Activated T-cell treated with anti-CD3 and anti-CD28 coated beads, Interleukin-2, amount 50 U/mL, for 72 hours (primary cell): ENCODE results near the gene HSP90AB1. TPM values are rescaled to one million over a fixed set of nuclear protein-coding genes. Genes with fewer than 3 reads are reported as not detected.

Experiments used
- ATAC-seq, 2 donors: fragments of 150-1000 bp; cut with Tn5 transposase; replicated peaks in 1 of 2; 2 replicates each; pipeline ENCODE4 v1.10.0; 2021; ENCODE audit warnings: moderate library complexity in 2 of 2, mild to moderate bottlenecking in 1 of 2
- DNase-seq, 2 donors: peaks; one replicate each; pipeline ENCODE4 v3.0.0; 2021 to 2022; ENCODE audit warnings: mixed read lengths in 1 of 2
- H3K27ac Mint-ChIP-seq: one replicate; pipeline ENCODE4 v1.8.0; 2022; ENCODE audit warnings: mild to moderate bottlenecking, moderate library complexity, mixed read lengths
- H3K27me3 Mint-ChIP-seq: one replicate; pipeline ENCODE4 v1.8.0; 2022; ENCODE audit warnings: low read depth, mixed read lengths
- H3K36me3 Mint-ChIP-seq, 2 donors: one replicate each; pipeline ENCODE4 v1.8.0; 2022; ENCODE audit warnings: mixed read lengths in 2 of 2, mild to moderate bottlenecking in 1 of 2; ENCODE audit not compliant: insufficient read depth in 2 of 2
- H3K4me1 Mint-ChIP-seq: one replicate; pipeline ENCODE4 v1.8.0; 2022; ENCODE audit warnings: low read depth, mixed read lengths
- H3K4me3 Mint-ChIP-seq, 2 donors: one replicate each; pipeline ENCODE4 v1.8.0; 2022; ENCODE audit warnings: mild to moderate bottlenecking in 2 of 2, mixed read lengths in 2 of 2, moderate library complexity in 2 of 2
- H3K9me3 Mint-ChIP-seq, 2 donors: one replicate each; pipeline ENCODE4 v1.8.0; 2022; ENCODE audit warnings: mixed read lengths in 2 of 2
- total RNA-seq, 2 donors: library from RNA; stranded (reverse); gene quantifications; one replicate each; pipeline ENCODE4 v1.2.3, GENCODE V29; 2022

HSP90AB1 gene
- total RNA-seq, 2 donors from 2014 or later = 915 to 1,109 TPM

DNA sequence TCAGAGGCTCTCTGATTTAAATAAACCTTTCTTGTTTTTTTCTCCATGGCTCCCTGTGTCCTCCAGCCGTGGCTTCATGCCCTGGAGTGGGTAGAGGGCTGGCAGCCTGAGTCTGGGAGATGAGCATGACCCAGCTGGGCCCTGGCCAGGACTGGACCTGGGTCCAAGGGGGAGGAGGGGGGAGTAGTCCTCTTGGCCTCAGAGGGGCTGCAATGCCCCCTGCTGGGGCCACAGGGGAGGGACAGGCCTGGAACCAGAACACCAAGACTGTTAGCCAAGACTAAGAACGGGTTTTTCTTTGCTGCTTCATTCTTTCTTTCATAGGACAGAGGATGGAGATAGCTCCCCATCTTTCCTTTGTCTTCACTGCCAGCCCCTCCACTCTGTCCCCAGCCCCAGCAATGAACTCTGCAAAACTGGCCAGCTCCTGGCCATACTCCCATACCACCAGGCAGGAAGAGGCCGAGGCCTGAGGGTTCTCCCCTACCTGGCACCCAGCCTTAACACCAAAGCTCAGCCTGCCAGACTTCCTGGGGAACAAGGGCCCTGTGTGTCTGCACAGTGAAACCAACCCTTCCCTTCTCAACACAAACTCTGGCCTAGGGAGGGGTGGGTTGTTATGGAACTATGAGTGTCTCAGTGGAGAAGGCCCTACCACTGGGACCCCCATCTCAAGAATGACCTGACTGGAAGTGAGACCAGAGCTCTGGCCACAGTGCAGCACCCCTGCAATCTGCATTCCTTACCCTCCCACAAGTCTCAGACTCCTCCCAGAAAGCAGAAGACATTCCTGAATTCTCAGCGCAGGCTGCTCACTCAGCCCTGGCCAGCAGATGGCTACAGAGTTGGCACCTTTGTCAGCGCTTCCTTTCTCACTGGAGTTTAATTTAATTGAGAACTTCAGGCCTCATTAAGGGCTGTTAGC, 12.5 kb upstream of the HSP90AB1 start:
- H3K36me3 Mint-ChIP-seq = peaks cover 0 to 7% of the 10 kb centered on the region in 2 donors
- no peaks in the 10 kb centered on the region for H3K9me3 Mint-ChIP-seq
- H3K27ac Mint-ChIP-seq = no peak overlapping the region

DNA sequence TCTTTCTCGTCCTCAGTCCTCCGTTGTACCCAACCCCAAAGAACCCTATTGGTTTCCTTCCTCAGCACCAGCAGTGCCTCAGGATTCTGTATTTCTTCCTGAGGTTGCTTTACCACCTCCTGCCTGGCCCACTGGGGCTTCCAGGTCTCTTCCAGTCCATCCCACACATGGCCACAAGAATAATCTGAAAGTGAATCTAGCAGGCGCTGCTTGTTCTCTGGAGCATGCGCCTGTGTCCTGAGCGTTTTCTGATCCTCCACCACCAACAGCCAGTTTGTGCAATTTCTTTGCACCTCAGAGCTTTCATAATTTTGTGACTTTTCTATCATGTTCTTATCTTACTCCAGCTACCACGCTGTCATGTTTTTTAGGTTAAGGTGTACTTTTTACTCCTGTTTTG, 11.6 kb upstream of the HSP90AB1 start:
- Mint-ChIP-seq H3K9me3 (no peaks in the 10 kb centered on the region), H3K4me3 (no peak overlapping the region), H3K27ac (no peak overlapping the region), H3K36me3 (peaks cover 0 to 7% of the 10 kb centered on the region in 2 donors), H3K4me1 (peaks cover 38% of the 10 kb centered on the region), H3K27me3 (no peaks in the 10 kb centered on the region)
- ATAC-seq (no peak), DNase-seq (no peak)

More for the DNA sequence above, 12.5 kb upstream of the HSP90AB1 start:
- no peak overlapping the region for H3K4me3 Mint-ChIP-seq
- no peak for ATAC-seq
- peak in 1 of 2 donors; percentile 26 for DNase-seq
- H3K27me3 Mint-ChIP-seq = no peaks in the 10 kb centered on the region
- peaks cover 38% of the 10 kb centered on the region for H3K4me1 Mint-ChIP-seq

DNA sequence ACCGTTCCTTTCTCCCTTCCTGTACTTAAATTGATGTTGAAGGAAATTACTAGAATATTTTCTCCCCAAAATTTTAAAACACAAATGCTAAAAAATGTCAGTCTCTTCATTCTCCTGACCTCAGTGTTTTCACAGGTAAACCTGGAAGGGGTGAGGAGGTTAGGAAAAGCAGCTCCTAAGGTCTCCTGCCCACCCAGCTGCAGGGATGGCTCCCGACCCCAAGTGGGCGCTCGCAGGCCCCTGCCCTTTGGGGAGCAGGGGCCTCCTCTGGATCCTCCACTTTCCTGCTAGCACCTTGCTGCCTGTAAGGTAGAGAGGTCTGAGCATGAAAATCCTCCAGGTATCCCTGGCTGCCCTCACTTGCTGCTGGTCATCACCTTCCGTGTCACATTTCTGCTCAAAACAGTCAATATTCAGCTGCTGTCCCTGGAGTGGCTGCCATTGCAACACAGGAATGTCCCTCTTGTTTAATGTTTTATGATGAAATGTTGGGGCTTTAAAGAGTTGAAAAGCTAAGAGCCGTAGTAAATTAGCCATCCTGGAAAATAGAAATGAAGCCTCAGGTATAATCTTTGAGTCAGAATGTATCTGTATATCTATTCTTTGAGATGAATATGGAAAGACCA, 10.9 kb upstream of the HSP90AB1 start:
- peaks cover 0 to 4% of the 10 kb centered on the region in 2 donors for H3K36me3 Mint-ChIP-seq
- DNase-seq (no peak), ATAC-seq (no peak)
- H3K4me1 Mint-ChIP-seq = peaks cover 38% of the 10 kb centered on the region
- H3K27ac Mint-ChIP-seq = no peak overlapping the region
- H3K4me3 Mint-ChIP-seq = peak overlapping the region in 1 of 2 donors; percentile 12
- no peaks in the 10 kb centered on the region for H3K27me3 Mint-ChIP-seq
- H3K9me3 Mint-ChIP-seq = no peaks in the 10 kb centered on the region

DNA sequence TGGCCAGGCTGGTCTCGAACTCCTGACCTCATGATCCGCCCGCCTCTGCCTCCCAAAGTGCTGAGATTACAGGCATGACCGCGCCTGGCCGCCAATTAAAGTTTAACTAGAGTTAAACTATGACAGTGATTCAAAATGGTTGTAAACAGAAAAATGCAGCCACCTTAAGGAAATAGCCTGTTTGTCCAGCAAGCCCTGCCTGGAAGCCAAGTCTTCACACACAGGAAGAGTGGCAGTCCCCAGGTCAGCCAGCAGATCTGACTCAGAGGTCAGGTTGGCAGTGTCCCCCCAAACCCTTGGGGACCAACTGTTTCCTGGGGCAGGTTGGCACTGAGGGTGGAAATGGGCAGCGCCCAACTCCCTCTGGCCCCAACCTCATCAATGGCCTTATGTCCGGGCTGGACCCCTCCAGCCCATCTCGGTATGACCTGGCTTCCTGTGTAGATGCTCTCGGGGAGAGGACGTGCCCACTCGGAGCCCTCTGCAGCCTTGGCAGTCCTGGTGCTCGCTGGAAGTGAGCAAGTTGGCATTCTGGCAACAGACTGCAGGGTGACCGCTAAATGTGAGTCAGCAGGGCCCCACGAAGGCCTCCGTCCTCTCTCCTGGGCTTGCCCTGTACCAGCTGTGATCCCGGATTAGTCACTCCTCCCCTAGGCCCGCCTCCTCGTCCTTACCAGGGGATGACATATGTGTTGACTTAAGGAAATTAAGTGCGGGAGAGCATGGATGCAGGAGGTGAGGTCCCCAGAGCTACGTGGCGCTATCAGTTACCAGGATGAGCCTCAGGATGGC, 9.7 kb upstream of the HSP90AB1 start:
- Mint-ChIP-seq H3K9me3 (no peaks in the 10 kb centered on the region), H3K4me1 (peaks cover 38% of the 10 kb centered on the region), H3K4me3 (peak overlapping the region; percentile 38 to 90), H3K27me3 (no peaks in the 10 kb centered on the region), H3K27ac (peak overlapping the region; percentile 38), H3K36me3 (peaks cover 0 to 4% of the 10 kb centered on the region in 2 donors)
- ATAC-seq (peak; percentile 85 to 86), DNase-seq (peak; percentile 80 to 86)

DNA sequence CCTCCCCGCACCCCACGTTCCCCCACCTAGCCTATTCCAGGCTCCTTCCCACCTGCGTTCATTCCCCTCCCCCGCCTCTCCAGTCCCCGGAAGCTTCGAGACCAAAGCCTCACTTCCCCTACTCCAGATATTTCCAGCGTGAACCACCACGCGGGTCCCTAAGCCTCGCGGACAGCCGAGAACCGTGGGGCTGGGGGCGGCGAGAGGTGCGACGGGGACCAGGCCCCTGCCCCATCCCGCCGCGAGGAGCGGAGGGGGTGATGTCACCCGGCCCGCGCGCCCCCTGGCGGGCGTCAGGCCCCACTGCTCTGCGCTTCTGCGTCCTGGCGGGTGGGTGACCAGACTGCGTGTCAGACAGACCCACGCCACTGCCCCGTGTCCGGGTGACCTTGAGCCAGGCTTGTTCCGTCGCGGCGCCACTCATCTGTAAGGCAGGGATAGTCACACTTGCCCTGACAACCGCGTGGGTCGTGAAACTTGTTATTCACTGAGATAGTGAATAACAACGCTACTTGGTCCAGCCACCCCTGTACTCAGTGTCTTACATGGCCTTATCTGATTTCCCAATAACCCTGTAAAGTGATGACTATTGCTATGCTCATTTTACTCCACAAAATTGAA, 9.0 kb upstream of the HSP90AB1 start:
- Mint-ChIP-seq H3K9me3 (no peaks in the 10 kb centered on the region), H3K27me3 (no peaks in the 10 kb centered on the region), H3K27ac (peak overlapping the region; percentile 38), H3K36me3 (peaks cover 0 to 3% of the 10 kb centered on the region in 2 donors), H3K4me1 (peaks cover 38% of the 10 kb centered on the region), H3K4me3 (peak overlapping the region; percentile 38 to 90)
- ATAC-seq (peak; percentile 81), DNase-seq (peak; percentile 84 to 90)

DNA sequence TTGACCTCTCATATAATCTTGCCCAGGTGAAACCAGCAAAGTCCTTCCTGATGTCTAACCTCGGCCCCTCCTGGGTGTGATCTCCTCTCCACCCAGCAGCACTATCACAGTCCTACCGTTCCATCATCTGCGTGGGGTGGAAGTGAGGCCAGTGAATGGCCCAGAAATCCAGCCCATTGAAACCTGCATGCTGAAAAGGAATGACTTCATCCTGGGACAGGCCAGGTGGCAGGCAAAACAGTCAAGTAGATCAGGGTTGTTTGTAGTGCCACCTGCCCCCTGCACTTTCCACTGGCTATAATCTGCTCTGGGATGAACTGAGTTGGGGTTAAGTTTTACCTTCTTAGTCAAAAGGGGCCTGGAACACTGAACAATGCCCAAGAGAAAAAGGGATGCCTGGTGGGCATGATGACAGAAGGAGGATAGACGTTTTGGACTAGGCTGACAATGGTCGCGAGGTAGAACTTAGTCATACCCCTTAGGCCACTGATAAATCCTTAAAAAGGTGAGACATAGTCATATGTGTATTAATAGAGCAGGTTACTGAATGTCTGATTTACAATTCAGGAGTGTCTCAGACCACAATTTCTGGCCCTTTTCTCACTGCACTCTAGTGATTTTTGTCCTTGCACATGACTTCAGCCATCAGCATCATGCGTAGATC, 8.1 kb upstream of the HSP90AB1 start:
- peak overlapping the region; percentile 38 to 90 for H3K4me3 Mint-ChIP-seq
- DNase-seq (no peak), ATAC-seq (no peak)
- H3K36me3 Mint-ChIP-seq = no peaks in the 10 kb centered on the region
- H3K27ac Mint-ChIP-seq = peak overlapping the region; percentile 38
- H3K27me3 Mint-ChIP-seq = no peaks in the 10 kb centered on the region
- peaks cover 33% of the 10 kb centered on the region for H3K4me1 Mint-ChIP-seq
- H3K9me3 Mint-ChIP-seq = no peaks in the 10 kb centered on the region

DNA sequence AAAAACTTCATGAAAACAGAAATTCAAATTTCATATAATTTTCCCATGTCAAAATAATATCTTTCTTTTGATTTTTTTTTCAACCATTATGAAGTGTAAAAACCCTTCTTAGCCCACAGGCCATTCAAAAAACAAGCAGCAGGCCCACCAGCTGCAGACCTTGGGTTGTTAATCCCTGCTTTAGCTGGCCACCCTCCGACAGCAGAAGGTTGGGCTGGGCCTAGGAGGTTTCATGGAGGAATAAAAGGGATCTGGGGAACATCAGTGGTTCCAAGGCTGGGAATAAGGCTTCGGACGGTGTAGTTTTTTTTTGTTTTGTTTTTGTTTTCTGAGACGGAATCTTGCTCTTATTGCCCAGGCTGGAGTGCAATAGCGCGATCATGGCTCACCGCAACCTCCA, 3.6 kb upstream of the HSP90AB1 start:
- Mint-ChIP-seq H3K36me3 (peaks cover 6 to 8% of the 10 kb centered on the region in 2 donors), H3K27me3 (no peaks in the 10 kb centered on the region), H3K4me3 (no peak overlapping the region), H3K4me1 (peaks cover 23% of the 10 kb centered on the region), H3K27ac (no peak overlapping the region), H3K9me3 (no peaks in the 10 kb centered on the region)
- ATAC-seq = no peak
- no peak for DNase-seq

DNA sequence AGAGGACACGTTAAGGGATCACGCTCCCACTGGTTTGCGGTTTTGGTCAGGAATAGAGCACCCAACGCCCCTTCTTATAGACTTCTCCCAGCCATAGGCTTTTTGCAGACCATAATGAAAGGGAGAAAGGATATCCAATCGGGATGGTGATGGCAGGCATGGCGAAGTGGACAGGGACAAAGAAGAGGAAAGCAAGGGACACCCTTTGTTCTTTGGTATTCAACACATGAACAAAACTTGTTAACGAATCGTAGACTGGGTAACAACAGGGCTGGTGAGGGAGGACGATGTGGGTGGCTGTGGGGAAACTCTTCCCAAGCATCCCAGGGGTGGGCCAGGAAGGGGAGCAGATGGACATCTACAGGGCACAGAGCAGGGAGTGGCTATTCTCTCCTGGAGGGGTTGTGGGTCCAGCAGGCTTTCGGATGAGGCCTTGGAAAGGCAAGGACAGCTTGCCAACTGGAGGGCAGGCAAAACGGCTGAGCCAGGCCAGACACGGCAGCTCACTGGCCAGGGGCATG, 1.4 kb upstream of the HSP90AB1 start:
- DNase-seq = no peak
- Mint-ChIP-seq H3K27me3 (no peaks in the 10 kb centered on the region), H3K4me1 (peaks cover 35% of the 10 kb centered on the region), H3K36me3 (peaks cover 24 to 26% of the 10 kb centered on the region in 2 donors), H3K27ac (peak overlapping the region; percentile 81), H3K4me3 (peak overlapping the region; percentile 97), H3K9me3 (no peaks in the 10 kb centered on the region)
- no peak for ATAC-seq

DNA sequence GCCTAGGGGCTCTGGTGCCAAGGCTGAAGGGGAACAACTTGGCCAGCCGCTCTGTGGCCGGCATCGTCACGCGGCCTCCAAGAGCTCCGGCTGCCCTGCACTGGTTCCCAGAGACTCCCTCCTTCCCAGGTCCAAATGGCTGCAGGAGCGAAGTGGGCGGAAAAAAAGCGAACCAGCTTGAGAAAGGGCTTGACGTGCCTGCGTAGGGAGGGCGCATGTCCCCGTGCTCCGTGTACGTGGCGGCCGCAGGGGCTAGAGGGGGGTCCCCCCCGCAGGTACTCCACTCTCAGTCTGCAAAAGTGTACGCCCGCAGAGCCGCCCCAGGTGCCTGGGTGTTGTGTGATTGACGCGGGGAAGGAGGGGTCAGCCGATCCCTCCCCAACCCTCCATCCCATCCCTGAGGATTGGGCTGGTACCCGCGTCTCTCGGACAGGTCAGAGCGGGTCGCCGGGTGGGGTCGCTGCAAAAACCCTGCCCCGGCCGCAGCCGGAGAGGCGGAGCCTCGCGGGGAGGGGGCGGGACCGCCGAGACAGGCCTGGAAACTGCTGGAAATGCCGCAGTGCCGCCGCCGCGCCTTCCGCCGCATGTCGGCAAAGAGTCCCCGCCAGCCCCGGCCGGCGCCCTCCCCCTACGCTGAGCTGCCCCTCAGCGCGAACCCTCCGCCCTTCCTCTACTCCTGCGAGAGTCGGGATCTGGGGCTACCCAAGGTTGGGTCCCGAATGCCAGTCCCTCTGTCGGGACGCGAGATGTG, 814 bp upstream of the HSP90AB1 start:
- Mint-ChIP-seq H3K9me3 (no peaks in the 10 kb centered on the region), H3K4me1 (peaks cover 42% of the 10 kb centered on the region), H3K4me3 (peak overlapping the region; percentile 97), H3K27ac (peak overlapping the region; percentile 64), H3K27me3 (no peaks in the 10 kb centered on the region), H3K36me3 (peaks cover 24 to 32% of the 10 kb centered on the region in 2 donors)
- DNase-seq (peak; percentile 88 to 93), ATAC-seq (peak; percentile 46 to 50)

DNA sequence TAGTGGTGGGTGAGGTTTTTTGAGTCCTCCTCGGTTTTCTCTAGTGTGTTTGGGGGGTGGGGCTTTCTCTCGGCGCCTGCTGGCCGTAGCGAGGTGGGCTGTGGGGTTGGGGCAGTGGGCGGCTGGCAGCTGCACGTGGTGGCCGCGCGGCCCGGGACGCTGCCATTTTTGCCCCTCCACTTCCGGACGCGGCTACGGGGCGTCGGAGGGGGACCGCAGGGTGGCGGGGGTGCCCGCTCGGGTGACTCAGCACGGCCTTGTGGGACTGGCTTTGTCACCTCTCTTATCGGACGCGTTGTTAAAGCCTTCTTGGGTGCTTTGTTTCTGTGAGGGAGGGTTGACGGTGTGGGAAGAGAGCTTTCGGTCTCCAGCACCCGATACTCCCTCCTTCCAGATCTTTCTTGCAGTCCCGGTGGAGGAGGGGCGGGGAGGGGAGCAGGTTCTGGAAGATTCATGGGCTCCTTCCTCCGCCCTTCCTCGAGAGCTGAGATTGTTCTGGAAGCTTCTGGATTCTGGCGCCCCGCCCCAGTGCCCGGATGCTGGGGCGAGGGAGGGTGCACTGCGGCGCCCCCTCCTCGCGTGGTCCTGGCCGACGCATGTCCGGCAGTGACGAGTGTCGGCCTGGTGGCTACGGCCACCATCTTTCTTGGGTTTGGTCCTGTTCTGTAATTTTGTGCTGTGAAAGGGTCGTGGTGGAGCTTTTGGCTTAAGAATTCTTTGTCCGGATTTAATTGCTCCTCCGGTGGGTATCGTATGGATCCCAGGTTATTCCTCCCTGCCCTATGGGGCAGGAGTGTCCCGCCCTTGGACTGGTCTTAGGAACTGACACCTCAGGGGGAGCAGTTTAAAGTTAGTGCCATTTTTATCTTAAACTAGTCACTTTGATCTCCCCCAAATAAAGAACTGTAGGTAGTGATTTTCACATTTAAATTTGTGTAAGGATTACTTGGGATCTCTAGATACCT, 719 bp downstream of the HSP90AB1 start:
- peaks cover 57% of the 10 kb centered on the region for H3K4me1 Mint-ChIP-seq
- peak; percentile 64 to 66 for ATAC-seq
- DNase-seq = peak; percentile 92 to 94
- H3K9me3 Mint-ChIP-seq = no peaks in the 10 kb centered on the region
- H3K27ac Mint-ChIP-seq = peak overlapping the region; percentile 87
- H3K27me3 Mint-ChIP-seq = no peaks in the 10 kb centered on the region
- H3K36me3 Mint-ChIP-seq = peaks cover 29 to 46% of the 10 kb centered on the region in 2 donors
- peak overlapping the region; percentile 97 for H3K4me3 Mint-ChIP-seq

DNA sequence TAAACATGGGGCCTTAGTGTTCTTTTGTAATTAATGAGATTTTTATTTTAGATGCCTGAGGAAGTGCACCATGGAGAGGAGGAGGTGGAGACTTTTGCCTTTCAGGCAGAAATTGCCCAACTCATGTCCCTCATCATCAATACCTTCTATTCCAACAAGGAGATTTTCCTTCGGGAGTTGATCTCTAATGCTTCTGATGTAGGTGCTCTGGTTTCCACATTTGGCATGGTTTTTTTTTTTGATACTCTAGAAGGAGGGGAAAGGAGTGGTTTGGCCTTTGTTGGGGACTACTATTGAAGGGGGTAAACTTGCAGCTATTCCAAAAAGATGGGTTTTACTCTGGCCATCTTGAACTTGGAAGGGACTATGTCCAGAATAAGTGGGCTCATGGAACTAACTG, 1.7 kb downstream of the HSP90AB1 start:
- Mint-ChIP-seq H3K4me3 (peak overlapping the region; percentile 97), H3K27me3 (no peaks in the 10 kb centered on the region), H3K27ac (peak overlapping the region; percentile 87), H3K4me1 (peaks cover 67% of the 10 kb centered on the region), H3K9me3 (no peaks in the 10 kb centered on the region), H3K36me3 (peaks cover 37 to 56% of the 10 kb centered on the region in 2 donors)
- DNase-seq = no peak
- ATAC-seq = no peak
